ENCODE results near the gene BCAS3. TPM values are rescaled to one million over a fixed set of nuclear protein-coding genes. Genes with fewer than 3 reads are reported as not detected.

Gene BCAS3
- total and polyA plus RNA-seq, 9 donors: 9.4 to 37.0 (median 21.6) TPM

- no peak for DNase-seq
- WGBS, 3 donors: 88 to 95% (median 91%) methylated on average over 9 of the region's 9 CpGs
- no peaks in the 10 kb centered on the region for H3K27me3 ChIP-seq
- intact Hi-C loops (cut with DNase I): no loop called here
- peaks cover 3% of the 10 kb centered on the region for H3K4me1 ChIP-seq (ENCODE audit: insufficient read depth)
- no peak overlapping the region for H3K4me3 ChIP-seq
- H3K27ac ChIP-seq: no peak overlapping the region
- no peaks in the 10 kb centered on the region for H3K9me3 ChIP-seq
- H3K36me3 ChIP-seq: no peaks in the 10 kb centered on the region
- TF ChIP-seq POLR2A (IDR thresholded peaks at IDR 0.05): no peak
- no peak for TF ChIP-seq CTCF (IDR thresholded peaks at IDR 0.05)
- no peak for TF ChIP-seq EP300 (IDR thresholded peaks at IDR 0.05)
Observed at GRCh38 chr17:61161615-61162134, 484.0 kb downstream of the BCAS3 start.

GRCh38 chr17:61164517-61164916, 486.9 kb downstream of the BCAS3 start:
- Histone ChIP-seq H3K4me3 (no peak overlapping the region), H3K36me3 (no peaks in the 10 kb centered on the region), H3K9me3 (no peaks in the 10 kb centered on the region), H3K27ac (no peak overlapping the region), H3K27me3 (no peaks in the 10 kb centered on the region), H3K4me1 (ENCODE audit: insufficient read depth) (peaks cover 3% of the 10 kb centered on the region)
- TF ChIP-seq CTCF (IDR thresholded peaks at IDR 0.05): no peak
- no peak for TF ChIP-seq POLR2A (IDR thresholded peaks at IDR 0.05)
- no peak for TF ChIP-seq EP300 (IDR thresholded peaks at IDR 0.05)
- 96 to 100% (median 98%) methylated on average over 3 of the region's 3 CpGs for WGBS, 3 donors
- no peak for DNase-seq
- intact Hi-C loops (cut with DNase I): no loop called here

- H3K9me3 ChIP-seq: no peaks in the 10 kb centered on the region
- H3K27me3 ChIP-seq: no peaks in the 10 kb centered on the region
- intact Hi-C loops (cut with DNase I): no loop called here
- no peak for DNase-seq
- WGBS, 3 donors: 88 to 98% (median 89%) methylated on average over 1 of the region's 1 CpG
- H3K4me1 ChIP-seq (ENCODE audit: insufficient read depth): no peaks in the 10 kb centered on the region
- no peaks in the 10 kb centered on the region for H3K36me3 ChIP-seq
- TF ChIP-seq CTCF (IDR thresholded peaks at IDR 0.05): no peak
- no peak for TF ChIP-seq EP300 (IDR thresholded peaks at IDR 0.05)
- no peak for TF ChIP-seq POLR2A (IDR thresholded peaks at IDR 0.05)
- H3K4me3 ChIP-seq: no peak overlapping the region
- no peak overlapping the region for H3K27ac ChIP-seq
Observed at GRCh38 chr17:61167075-61167474, 489.4 kb downstream of the BCAS3 start.

GRCh38 chr17:61168506-61168905, 490.9 kb downstream of the BCAS3 start:
- no peaks in the 10 kb centered on the region for H3K9me3 ChIP-seq
- intact Hi-C loops (cut with DNase I): no loop called here
- H3K36me3 ChIP-seq: no peaks in the 10 kb centered on the region
- no peak overlapping the region for H3K4me3 ChIP-seq
- no peak for DNase-seq
- H3K27ac ChIP-seq: no peak overlapping the region
- no peaks in the 10 kb centered on the region for H3K4me1 ChIP-seq (ENCODE audit: insufficient read depth)
- no peaks in the 10 kb centered on the region for H3K27me3 ChIP-seq
- 84 to 89% (median 86%) methylated on average over 2 of the region's 2 CpGs for WGBS, 3 donors
- no peak for TF ChIP-seq EP300 (IDR thresholded peaks at IDR 0.05)
- TF ChIP-seq CTCF (IDR thresholded peaks at IDR 0.05): no peak
- no peak for TF ChIP-seq POLR2A (IDR thresholded peaks at IDR 0.05)

Data from ovary (tissue), 9 donors.